Prostate gland (tissue), 2 donors: ENCODE measurements around the gene SEMA3F. TPM values are rescaled to one million over a fixed set of nuclear protein-coding genes. Genes with fewer than 3 reads are reported as not detected.

Source experiments
- DNase-seq: peaks from one replicate; pipeline ENCODE4 v3.0.0-alpha.2; 2019; ENCODE audit warnings: low spot score
- H3K27ac ChIP-seq, 2 donors: fragments of 200-600 bp; sonication (generic); 2 replicates each; pipeline ENCODE4 v1.5.1; 2017 to 2019
- H3K27me3 ChIP-seq: fragments of 200-600 bp; sonication (generic); replicated peaks from 2 replicates; pipeline ENCODE4 v1.5.1; 2019; ENCODE audit not compliant: insufficient read depth
- H3K36me3 ChIP-seq, 2 donors: fragments of 200-600 bp; sonication (generic); 1 replicate in 1 of 2; 2 replicates in 1 of 2; pipeline versions ENCODE4 v1.5.1 to v1.8.1; 2017 to 2019
- H3K4me1 ChIP-seq: fragments of 200-600 bp; sonication (generic); replicated peaks from 2 replicates; pipeline ENCODE4 v1.5.1; 2019
- H3K4me3 ChIP-seq, 2 donors: fragments of 200-600 bp; sonication (generic); 2 replicates each; pipeline ENCODE4 v1.5.1; 2017 to 2019
- H3K9me3 ChIP-seq: fragments of 200-600 bp; sonication (generic); 2 replicates; pipeline ENCODE4 v1.5.1; 2017
- POLR2A ChIP-seq: fragments of 450-650 bp; IDR thresholded peaks from one replicate; pipeline ENCODE4 v1.6.1; 2016; ENCODE audit warnings: antibody characterized with exemption, mild to moderate bottlenecking
- POLR2AphosphoS5 ChIP-seq: sonication (generic); formaldehyde crosslinking; IDR thresholded peaks from one replicate; pipeline ENCODE4 v1.6.1; 2017; ENCODE audit warnings: antibody characterized with exemption
- WGBS: methylation state at CpG from one replicate; pipeline ENCODE4 v1.1.5; 2018; 5-methylcytosine and 5-hydroxymethylcytosine counted together
- intact Hi-C: fragments of 100-400 bp; cut with DNase I; formaldehyde crosslinking; loops from one replicate; pipeline ENCODE4 v1.14.2; 2022
- total RNA-seq, 2 donors: library from RNA; depleted of rRNA; stranded (reverse); fragments of >200 nt; gene quantifications; one replicate each; pipeline ENCODE4 v1.1.0, GENCODE V29; 2016
- TF ChIP-seq, protein P1 (sequence below), 4 experiments: fragments of 200-600 bp in 2 of 4; fragments of 450-650 bp in 2 of 4; sonication (generic) in 2 of 4; IDR thresholded peaks; 1 replicate in 3 of 4; 2 replicates in 1 of 4; pipeline ENCODE4 v1.5.1; 2016 to 2019; ENCODE audit warnings: antibody characterized with exemption in 4 of 4, mild to moderate bottlenecking in 2 of 4, moderate library complexity in 2 of 4

The SEMA3F gene
- total RNA-seq, 2 donors from 2014 or later = 43.3 to 71.8 TPM

DNA sequence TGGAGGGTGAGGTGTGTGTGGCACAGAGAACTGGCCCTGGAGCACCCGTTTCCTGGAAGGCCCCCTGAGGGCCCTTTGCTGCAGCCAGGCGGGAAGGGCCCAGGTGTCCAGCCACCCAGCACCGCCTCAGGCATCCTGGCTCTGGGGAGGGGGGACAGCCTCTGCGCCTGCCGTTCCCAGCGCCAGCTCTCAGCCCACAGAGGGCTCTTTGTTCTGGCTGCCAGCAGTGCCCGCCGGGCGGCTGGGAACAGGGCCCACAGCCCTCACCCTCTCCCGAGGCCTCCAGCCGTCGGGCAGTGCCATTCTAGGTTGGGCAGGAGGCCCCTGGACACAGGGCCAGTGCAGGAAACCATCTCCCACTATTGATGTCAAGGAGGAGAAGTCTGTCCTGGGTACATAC is 58.2 kb downstream of the SEMA3F start:
- intact Hi-C loops = no loop called here

GRCh38 chr3:50214824-50215223 is 59.7 kb downstream of the SEMA3F start:
- no peak for DNase-seq
- H3K36me3 ChIP-seq = no peaks in the 10 kb centered on the region
- no peaks in the 10 kb centered on the region for H3K9me3 ChIP-seq
- H3K27me3 ChIP-seq = no peaks in the 10 kb centered on the region
- 82% methylated on average over 9 of the region's 10 CpGs for WGBS
- TF ChIP-seq POLR2A (no peak), POLR2AphosphoS5 (no peak)
- TF ChIP-seq, protein P1, sequence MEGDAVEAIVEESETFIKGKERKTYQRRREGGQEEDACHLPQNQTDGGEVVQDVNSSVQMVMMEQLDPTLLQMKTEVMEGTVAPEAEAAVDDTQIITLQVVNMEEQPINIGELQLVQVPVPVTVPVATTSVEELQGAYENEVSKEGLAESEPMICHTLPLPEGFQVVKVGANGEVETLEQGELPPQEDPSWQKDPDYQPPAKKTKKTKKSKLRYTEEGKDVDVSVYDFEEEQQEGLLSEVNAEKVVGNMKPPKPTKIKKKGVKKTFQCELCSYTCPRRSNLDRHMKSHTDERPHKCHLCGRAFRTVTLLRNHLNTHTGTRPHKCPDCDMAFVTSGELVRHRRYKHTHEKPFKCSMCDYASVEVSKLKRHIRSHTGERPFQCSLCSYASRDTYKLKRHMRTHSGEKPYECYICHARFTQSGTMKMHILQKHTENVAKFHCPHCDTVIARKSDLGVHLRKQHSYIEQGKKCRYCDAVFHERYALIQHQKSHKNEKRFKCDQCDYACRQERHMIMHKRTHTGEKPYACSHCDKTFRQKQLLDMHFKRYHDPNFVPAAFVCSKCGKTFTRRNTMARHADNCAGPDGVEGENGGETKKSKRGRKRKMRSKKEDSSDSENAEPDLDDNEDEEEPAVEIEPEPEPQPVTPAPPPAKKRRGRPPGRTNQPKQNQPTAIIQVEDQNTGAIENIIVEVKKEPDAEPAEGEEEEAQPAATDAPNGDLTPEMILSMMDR (IDR thresholded peaks at IDR 0.05) = no peak
- no peaks in the 10 kb centered on the region for H3K4me1 ChIP-seq
- H3K4me3 ChIP-seq = no peak overlapping the region
- H3K27ac ChIP-seq = no peak overlapping the region
- intact Hi-C loops = no loop called here

More for the DNA sequence above, 58.2 kb downstream of the SEMA3F start:
- Histone ChIP-seq H3K4me3 (no peak overlapping the region), H3K27me3 (no peaks in the 10 kb centered on the region), H3K27ac (no peak overlapping the region), H3K9me3 (no peaks in the 10 kb centered on the region), H3K36me3 (no peaks in the 10 kb centered on the region), H3K4me1 (no peaks in the 10 kb centered on the region)
- TF ChIP-seq POLR2A (no peak), POLR2AphosphoS5 (no peak)
- TF ChIP-seq, protein P1 (IDR thresholded peaks at IDR 0.05) = no peak
- no peak for DNase-seq
- WGBS = 67% methylated on average over 1 of the region's 12 CpGs

DNA sequence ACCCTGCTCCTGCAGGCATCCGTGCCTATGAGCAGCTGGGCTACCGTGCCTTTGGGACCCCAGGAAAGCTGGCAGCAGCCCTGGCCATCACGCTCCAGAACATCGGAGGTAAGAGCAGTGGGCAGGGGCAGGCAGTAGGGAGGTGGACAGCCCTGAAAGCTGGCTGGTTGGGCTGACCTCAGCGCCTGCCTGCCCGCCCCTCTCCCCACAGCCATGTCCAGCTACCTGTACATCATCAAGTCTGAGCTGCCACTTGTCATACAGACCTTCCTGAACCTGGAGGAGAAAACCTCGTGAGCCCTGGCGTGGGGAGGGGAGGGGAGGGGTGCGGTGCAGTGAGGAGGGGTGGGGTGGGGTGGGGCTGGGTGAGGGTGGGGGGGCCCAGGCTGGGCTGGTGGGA is 60.4 kb downstream of the SEMA3F start:
- intact Hi-C loops = no loop called here
- Histone ChIP-seq H3K27me3 (no peaks in the 10 kb centered on the region), H3K9me3 (no peaks in the 10 kb centered on the region), H3K4me1 (no peaks in the 10 kb centered on the region), H3K27ac (no peak overlapping the region), H3K36me3 (no peaks in the 10 kb centered on the region), H3K4me3 (no peak overlapping the region)
- WGBS = 67% methylated on average over 9 of the region's 9 CpGs
- TF ChIP-seq POLR2A (no peak), POLR2AphosphoS5 (no peak)
- TF ChIP-seq, protein P1 (IDR thresholded peaks at IDR 0.05) = no peak
- DNase-seq = no peak

DNA sequence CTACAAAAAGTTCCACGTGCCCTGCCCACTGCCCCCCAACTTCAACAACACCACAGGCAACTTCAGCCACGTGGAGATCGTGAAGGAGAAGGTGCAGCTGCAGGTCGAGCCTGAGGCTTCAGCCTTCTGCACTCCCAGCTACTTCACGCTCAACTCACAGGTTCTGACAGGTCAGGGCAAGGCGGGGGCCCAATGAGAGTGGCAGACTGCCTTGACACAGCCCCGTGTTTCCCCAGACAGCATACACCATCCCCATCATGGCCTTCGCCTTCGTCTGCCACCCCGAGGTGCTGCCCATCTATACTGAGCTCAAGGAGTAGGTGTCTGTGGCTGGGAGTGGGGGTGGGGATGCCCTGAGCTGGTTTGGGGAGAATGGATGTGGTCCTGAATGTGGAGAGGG is 62.6 kb downstream of the SEMA3F start:
- TF ChIP-seq POLR2AphosphoS5 (no peak), POLR2A (no peak)
- TF ChIP-seq, protein P1 (IDR thresholded peaks at IDR 0.05) = no peak
- Histone ChIP-seq H3K9me3 (no peaks in the 10 kb centered on the region), H3K4me3 (no peak overlapping the region), H3K27me3 (no peaks in the 10 kb centered on the region), H3K36me3 (no peaks in the 10 kb centered on the region), H3K4me1 (no peaks in the 10 kb centered on the region), H3K27ac (no peak overlapping the region)
- intact Hi-C loops = no loop called here
- WGBS = 67% methylated on average over 10 of the region's 10 CpGs
- no peak for DNase-seq

- DNase-seq = no peak
- Histone ChIP-seq H3K27ac (no peak overlapping the region), H3K9me3 (no peaks in the 10 kb centered on the region), H3K4me3 (no peak overlapping the region), H3K36me3 (no peaks in the 10 kb centered on the region), H3K27me3 (no peaks in the 10 kb centered on the region), H3K4me1 (no peaks in the 10 kb centered on the region)
- TF ChIP-seq POLR2AphosphoS5 = no peak
- TF ChIP-seq POLR2A = no peak
- TF ChIP-seq, protein P1 (IDR thresholded peaks at IDR 0.05) = no peak
- intact Hi-C loops = no loop called here
- 88% methylated on average over 17 of the region's 17 CpGs for WGBS
Observed at GRCh38 chr3:50218448-50218847, 63.3 kb downstream of the SEMA3F start.
